Ishikawa (cell line): ENCODE data around the gene CEP68.

ENCODE experiments used
- CEBPB ChIP-seq: IDR thresholded peaks from 2 replicates; pipeline ENCODE4 v1.6.1; 2012
- EGR1 ChIP-seq: IDR thresholded peaks from 2 replicates; pipeline ENCODE4 v1.6.1; 2012
- EP300 ChIP-seq: IDR thresholded peaks from 2 replicates; pipeline ENCODE4 v1.6.1; 2012; ENCODE audit warnings: borderline replicate concordance
- NFIC ChIP-seq: IDR thresholded peaks from 2 replicates; pipeline ENCODE4 v1.6.1; 2012
- RAD21 ChIP-seq: IDR thresholded peaks from 2 replicates; pipeline ENCODE4 v1.6.1; 2012; ENCODE audit warnings: low read depth
- TAF1 ChIP-seq: IDR thresholded peaks from 2 replicates; pipeline ENCODE4 v1.6.1; 2012; ENCODE audit warnings: low read depth, mild to moderate bottlenecking
- TCF12 ChIP-seq: IDR thresholded peaks from 2 replicates; pipeline ENCODE4 v1.6.1; 2012; ENCODE audit warnings: low read depth
- TF ChIP-seq, protein P1 (sequence below): IDR thresholded peaks from 2 replicates; pipeline ENCODE4 v1.6.1; 2012; ENCODE audit warnings: low read depth, mild to moderate bottlenecking
- TF ChIP-seq, protein P2 (sequence below): IDR thresholded peaks from 2 replicates; pipeline ENCODE4 v1.6.1; 2012

DNA sequence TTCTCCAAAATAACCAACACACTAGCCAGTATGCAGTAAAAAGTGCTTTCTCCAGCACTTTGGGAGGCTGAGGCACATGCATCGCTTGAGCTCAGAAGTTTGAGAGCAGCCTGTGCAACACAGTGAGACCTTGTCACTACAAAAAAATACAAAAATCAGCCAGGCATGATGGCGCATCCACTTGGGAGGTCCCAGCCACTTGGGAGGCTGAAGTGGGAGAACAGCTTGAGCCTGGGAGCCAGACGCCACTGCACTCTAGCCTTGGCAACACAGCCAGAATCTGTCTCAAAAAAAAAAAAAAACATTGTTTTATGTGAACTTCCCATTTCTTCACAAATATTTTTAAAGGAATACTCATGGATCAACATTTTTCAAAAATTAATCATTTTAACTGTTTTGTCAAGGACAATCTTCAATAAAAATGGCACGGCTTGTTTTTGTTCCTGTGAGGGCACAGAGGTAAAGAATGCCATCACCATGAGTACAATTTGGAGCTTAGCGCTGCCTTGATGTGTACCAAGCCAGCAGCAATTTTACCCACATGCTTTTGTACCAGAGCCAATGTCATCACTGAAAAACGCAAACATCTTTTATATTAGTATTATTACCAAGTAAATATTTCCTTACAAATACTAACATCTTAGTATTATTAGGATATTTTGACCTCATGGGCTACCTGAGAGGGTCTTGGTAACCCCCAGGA lies 46.9 kb downstream of the CEP68 start:
- TF ChIP-seq TAF1 (no peak), RAD21 (no peak), EP300 (no peak), CEBPB (no peak), TCF12 (no peak), NFIC (no peak), EGR1 (no peak)
- TF ChIP-seq, protein P1, sequence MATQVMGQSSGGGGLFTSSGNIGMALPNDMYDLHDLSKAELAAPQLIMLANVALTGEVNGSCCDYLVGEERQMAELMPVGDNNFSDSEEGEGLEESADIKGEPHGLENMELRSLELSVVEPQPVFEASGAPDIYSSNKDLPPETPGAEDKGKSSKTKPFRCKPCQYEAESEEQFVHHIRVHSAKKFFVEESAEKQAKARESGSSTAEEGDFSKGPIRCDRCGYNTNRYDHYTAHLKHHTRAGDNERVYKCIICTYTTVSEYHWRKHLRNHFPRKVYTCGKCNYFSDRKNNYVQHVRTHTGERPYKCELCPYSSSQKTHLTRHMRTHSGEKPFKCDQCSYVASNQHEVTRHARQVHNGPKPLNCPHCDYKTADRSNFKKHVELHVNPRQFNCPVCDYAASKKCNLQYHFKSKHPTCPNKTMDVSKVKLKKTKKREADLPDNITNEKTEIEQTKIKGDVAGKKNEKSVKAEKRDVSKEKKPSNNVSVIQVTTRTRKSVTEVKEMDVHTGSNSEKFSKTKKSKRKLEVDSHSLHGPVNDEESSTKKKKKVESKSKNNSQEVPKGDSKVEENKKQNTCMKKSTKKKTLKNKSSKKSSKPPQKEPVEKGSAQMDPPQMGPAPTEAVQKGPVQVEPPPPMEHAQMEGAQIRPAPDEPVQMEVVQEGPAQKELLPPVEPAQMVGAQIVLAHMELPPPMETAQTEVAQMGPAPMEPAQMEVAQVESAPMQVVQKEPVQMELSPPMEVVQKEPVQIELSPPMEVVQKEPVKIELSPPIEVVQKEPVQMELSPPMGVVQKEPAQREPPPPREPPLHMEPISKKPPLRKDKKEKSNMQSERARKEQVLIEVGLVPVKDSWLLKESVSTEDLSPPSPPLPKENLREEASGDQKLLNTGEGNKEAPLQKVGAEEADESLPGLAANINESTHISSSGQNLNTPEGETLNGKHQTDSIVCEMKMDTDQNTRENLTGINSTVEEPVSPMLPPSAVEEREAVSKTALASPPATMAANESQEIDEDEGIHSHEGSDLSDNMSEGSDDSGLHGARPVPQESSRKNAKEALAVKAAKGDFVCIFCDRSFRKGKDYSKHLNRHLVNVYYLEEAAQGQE, result no peak
- TF ChIP-seq, protein P2, sequence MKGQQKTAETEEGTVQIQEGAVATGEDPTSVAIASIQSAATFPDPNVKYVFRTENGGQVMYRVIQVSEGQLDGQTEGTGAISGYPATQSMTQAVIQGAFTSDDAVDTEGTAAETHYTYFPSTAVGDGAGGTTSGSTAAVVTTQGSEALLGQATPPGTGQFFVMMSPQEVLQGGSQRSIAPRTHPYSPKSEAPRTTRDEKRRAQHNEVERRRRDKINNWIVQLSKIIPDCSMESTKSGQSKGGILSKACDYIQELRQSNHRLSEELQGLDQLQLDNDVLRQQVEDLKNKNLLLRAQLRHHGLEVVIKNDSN, result no peak
